GM21737 (cell line): ENCODE measurements around the gene PERP.
"Not testable (repeated sequence)": the region's sequence is repeated elsewhere in the genome, so short reads cannot be mapped to it uniquely, and the experiment has no call there.

Experiments used
- ATAC-seq: cut with Tn5 transposase; IDR thresholded peaks from one replicate; pipeline ENCODE4 v1.9.1; 2021; ENCODE audit warnings: mild to moderate bottlenecking, moderate library complexity; ENCODE audit not compliant: unreplicated experiment

The PERP gene

DNA sequence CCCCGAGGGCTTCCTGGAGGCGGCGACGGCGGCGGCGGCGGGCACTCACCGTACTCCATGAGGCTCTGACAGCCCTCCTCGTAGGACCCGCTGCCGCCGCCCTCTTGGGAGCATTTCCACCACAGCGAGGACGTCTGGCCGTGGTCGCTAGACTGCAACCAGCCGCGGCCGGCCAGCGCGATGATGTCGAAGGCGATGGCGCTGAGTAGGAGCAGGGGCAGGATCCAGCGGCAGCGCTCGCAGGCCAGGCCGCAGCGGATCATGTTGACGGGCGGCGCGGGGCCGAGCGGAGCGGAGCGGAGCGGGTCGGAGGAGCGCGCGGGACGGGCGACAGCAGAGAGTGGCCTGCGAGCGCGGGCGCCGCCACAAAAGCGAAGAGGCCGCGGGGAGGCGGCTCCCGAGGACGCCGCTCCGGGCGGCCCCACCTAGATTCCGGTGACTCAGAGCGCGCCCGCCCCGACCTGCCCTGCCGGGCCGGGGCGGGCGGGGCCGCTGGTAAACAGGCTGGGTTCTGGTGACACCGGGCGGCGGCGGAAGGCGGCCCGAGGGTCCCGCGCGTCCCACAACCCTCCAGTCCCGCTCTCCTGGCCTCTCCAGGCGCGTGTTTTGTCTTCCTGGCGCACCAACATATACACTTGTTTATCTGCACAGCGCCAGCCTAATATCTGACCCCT lies at the start of gene PERP:
Gene PERP (minus strand): TSS at position 342 of the 674 bp plus-strand sequence. CDS start 79 bp downstream, at position 263.
- ATAC-seq = peak; percentile 61

DNA sequence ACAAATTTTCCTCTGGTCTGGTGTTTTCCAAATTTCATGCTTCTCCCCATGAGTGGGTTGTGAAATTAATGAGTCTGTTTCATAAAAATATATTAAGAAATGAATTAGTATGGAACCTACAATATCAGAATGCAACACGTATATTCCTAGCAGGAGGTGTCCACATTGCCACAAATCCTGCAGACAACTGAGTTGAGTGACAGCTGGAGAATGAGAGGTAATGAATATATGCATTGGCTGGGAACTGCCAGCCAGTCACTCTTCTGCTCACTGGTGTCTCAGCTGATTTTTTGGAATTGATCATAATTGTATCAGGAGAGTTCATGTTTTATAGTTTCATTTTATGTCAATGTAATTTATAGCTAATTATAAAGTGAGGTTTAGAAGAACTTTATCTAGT lies 48.2 kb upstream of the PERP start:
- ATAC-seq = no peak

DNA sequence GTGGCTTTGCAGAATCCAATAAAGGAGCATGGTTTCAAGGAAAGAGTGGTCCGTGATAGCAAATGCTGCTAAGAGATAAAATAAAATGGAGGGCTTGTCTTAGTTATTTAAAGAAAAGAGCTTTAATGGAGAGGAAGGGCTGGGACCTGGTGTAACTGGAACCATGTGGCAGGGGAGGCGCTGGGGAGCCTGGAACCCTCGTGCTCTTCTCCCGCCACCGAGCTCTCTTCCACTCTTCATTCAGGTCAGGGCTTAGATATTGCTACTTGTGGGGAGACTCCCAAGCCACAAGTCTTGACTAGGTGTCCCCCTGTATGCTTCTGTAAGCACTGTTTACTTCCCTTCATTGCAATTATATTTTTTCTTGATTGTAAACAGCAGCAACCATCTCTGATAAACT lies 39.3 kb upstream of the PERP start:
- no peak for ATAC-seq

DNA sequence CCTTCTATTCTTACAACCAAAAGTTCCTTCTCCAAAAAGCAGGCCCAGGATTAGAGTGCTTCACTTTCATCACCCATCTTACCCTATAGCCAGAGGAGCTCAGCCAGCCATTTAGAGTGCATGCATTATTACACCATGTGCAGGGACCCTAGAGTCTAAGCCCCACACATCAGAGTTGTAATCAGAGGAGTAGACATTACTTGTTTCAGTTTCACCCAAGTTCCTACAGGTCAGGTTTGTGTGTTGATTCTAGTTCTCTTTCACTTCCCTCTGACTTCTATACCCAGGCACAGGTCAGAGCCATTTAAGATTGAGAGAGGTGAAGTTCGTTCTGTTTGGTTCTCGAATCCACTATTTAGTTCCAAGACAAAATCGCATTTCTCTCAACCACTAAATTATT lies 38.2 kb upstream of the PERP start:
- no peak for ATAC-seq

DNA sequence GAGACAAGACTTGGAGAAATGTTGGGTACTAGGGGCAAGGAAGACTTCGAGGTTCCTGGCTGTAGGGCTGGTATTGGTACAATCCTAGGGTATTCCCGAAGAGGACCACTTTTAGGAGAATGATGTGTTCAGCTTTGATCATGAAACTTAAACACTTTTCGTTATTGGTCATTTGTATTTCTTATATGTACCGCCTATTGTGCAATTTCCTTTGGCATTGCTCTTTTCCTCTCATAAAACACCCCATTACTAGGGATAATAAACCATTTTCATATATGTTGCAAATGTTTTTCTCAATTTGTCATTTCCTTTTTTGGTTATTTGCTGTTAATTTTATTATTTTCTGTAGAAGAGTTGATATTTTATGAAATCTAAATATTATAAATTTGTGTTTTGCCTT lies 35.6 kb upstream of the PERP start:
- no peak for ATAC-seq

DNA sequence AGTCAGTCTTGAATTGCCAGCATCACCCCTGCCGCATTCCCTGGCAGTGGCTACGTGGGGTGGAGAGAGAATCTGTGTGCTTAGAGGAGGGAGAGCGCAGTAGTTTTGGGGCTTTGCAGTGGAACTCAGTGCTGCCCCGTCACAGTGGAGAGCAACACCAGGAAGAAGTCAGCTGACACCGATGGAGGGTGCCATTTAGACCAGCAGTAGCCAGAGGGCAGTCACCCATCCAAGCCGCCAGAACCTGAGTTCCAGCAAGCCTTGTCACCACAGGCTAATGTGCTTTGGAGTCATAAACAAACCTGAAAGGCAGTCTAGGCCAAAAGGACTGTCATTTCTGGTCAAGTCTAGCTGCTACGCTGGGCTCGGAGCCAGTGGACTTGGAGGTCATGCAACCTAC lies 22.0 kb upstream of the PERP start:
- ATAC-seq = no peak

DNA sequence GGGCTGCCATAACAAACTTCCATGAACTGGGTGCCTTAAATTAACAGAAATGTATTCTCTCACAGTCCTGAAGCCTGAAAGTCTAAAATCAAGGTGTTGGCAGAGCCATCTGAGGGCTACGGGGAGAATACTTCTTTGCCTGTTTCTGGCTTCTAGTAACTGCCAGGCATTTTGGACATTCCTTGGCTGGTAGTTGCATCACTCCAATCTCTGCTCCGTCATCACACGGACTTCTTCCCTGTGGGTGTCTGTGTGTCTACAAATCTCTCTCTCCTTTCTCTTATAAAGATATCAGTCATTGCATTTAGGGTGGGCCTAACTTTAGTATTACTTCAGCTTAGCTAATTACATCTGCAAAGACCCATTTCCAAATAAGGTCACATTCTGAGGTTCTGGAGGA lies 20.9 kb upstream of the PERP start:
- no peak for ATAC-seq

DNA sequence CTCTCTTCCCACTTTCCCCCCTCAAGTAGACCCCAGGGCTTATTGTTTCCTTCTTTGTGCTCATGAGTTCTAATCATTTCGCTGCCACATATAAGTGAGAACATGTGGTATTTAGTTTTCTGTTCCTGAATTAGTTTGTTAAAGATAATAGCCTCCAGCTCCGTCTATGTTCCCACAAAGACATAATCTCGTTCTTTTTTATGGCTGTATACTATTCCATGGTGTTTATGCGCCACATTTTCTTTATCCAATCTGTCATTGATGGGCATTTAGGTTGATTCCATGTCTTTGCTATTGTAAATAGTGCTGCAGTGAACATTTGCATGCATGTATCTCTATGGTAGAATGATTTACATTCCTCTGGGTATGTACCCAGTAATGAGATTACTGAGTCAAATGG lies 16.9 kb upstream of the PERP start:
- no peak for ATAC-seq

DNA sequence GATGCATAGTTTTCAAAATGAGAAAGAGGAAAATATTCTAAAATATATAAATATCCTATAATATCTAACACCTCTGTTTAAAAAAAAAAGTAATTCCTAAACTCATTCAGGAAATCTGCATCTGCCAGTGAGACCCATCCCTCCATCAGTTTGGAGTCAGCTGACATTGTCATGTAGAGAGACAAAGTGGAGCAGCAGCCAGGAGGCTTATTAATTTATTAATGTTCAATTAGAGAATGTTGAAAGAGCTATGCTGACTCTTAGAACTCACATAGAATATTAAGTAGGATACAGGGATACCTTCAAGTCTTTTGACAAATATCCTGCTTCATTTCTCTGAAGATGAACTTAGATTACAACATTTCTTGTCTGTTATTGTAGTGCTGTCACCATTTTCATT lies 12.8 kb upstream of the PERP start:
- ATAC-seq = no peak

DNA sequence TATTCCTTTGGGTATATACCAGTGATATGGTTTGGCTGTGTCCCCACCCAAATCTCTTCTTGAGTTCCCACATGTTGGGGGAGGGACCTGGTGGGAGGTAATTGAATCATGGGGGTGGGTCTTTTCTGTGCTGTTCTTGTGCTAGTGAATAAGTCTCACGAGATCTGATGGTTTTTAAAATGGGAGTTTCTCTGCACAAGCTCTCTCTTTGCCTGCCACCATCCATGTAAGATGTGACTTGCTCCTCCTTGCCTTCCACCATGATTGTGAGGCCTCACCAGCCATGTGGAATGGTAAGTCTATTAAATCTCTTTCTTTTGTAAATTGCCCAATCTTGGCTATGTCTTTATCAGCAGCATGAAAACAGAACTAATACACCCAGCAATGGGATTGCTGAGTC lies 12.0 kb upstream of the PERP start:
- not testable (repeated sequence) for ATAC-seq

DNA sequence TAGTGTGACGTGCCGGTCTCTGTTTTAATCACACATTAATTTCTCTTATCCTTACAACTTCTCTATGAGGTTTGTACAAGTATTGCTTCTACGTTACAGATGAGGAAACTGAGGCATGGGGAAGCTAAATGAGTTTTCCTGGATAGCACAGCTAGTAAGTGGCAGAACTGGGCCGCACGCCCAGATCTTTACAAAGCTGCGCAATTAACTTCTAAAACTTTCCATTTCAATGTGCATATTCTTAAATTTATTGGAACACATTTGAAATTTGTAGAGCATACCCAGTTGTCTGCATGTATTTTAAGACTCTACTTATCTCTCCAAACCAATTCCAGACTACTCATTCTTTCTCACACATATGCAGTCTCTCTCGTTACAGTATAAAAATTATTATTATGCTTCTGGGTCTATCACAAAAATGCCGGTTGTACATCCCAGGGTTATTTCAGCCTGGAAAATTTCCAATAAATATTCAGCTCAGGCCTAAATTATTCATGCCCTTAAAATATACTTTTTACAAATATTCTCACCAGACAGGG lies 10.2 kb upstream of the PERP start:
- no peak for ATAC-seq

DNA sequence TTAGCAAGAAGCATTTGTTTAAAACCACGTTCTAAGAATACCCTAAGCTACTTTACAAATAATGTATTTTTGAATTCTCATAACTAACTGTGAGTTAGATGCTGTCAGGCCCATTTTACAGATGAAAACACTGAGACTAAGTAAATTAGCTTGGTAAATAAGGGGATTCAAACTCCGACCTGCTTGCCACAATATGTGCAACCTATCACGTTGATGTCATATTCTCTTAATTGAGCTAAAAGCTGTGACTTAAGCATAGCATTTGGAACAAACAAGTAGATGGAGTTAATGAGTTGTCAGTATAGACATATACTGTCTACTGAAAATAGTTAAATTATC lies 9.4 kb upstream of the PERP start:
- ATAC-seq = no peak

DNA sequence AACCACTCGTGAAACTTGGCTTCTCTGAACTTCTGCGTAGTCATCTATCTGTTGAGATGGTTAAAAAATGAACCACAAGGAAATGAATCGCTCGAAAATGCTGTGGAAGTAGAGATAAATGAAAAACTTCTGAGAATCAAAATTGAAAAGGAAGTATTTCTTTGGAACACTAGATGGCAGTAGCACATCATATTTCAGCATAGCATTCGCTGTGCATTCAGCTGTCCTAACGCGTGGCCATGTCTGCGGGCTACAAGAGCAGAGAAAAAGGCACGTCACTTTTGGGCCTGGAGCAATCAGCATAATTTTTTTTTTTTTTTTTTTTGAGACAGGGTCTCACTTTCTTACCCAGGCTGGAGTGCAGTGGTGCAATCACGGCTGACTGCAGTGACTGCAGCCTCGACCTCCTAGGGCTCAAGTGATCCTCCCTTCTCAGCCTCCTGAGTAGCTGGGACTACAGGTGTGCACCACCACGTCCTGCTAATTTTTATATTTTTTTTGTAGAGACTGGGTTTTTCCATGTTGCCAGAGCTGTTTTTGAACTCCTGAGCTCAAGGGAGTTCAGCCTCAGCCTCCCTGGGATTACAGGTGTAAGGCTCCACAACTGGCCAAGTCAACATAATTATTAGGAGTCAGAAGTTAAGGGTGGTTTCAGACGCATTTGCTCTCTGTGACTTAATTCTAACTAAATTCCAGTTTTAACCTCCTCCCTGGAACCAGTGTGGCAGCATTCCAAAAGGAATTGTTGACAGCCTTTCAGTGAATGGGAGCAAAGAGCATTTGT lies 8.8 kb upstream of the PERP start:
- no peak for ATAC-seq

DNA sequence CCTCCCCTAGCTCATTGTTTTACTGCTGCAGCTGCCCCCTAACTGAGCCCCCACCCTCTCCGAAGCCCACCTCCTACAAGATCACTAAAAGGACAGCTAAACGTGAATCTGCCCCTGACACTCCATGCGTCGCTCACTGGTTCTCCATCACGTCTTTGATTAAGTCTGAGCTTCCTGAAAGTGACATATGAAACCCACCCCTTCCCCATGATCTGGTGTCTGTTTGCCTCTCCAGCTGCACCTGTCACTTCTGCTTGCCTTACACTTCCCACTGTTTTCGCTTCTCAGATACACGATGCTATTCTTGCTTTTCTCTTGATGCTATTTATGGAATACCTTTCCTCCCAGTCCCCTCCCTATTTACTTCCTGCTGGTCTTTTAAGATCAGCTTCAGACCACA lies 8.0 kb upstream of the PERP start:
- ATAC-seq = no peak

DNA sequence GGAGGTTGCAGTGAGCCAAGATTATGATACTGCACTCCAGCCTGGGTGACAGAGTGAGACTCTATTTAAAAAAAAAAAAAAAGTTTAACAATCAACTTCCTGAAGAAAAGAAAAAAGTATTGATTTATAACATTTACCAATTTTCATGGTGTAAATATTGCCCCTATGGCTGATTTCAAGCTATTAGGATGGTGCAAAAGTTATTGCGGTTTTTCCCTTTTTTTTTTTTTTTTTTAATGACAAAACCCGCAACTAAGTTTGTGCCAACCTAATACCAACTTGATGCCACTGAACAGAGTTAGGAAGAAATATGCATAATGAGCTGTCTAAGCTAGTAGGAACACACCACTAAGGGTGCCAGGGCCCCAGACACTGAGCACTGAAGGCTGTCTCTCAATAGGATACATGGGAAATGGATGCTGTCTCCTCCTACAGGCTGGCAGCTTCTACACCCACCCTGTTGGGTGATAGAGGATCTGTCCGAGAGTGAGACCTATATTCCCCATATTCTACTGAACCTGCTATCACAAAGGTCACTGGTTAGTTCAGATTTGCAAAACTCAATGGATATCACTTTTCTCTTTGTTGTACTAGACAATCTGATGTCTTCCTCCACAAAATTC lies 6.5 kb upstream of the PERP start:
- ATAC-seq = no peak

DNA sequence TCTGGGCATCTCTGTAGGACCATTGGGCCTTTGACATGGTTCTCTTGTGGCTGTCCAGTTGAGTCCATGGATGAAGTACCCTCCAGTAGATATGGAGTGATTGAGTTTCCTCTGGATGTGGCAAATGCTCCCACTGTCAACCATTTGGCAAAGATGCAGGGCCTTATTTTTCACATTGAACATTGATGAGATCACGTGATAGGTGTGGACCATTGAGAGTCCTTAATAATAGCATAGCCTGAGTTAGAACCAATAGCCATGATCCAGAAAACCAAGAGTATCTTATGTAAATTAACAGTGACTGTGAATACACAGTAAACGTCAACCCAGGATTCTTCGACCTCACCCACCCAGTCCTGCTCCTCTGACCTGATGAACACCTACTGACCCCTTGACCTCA lies 3.0 kb upstream of the PERP start:
- ATAC-seq = no peak

DNA sequence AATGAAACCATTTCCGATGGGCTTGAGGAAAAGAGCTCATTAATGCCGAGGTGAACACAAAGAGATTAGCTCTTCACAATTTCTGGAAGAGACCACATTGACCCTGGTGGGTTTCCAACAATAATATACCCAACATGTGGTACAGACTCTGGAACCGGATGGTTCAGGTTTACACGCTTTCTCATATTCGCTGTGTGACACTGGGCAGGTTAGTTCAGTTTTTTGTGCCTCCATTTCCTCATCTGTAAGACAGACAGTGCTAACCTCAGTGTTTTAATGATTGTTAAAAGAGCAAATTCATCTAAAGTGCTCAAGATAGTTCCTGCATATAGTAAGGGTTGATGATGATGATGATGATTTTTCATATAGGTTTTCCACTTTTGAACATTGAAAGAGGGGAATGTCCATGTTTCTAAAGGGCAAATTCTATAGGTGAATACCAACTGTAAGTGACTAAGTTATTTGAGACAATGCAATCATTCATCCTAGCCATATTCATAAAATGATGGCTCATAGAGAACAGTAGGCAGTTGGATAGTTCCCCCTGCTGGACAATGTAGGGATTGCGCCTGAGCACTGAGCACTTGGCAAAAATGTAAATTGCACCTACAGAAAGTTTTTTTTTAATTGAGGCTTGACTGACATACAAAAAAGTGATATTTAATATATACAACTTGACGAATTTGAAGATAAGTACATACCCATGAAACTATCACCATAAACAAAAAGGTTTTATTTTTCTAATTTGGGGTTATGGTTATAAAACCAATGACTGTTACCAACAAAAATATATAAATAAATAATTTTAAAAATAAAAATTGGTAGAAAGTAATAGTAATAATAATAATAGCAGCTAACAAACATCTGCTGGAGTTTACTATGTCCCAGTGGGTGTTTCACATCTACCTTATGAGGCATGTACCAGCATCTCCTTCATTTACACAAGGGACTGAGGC lies 2.1 kb upstream of the PERP start:
- no peak for ATAC-seq

DNA sequence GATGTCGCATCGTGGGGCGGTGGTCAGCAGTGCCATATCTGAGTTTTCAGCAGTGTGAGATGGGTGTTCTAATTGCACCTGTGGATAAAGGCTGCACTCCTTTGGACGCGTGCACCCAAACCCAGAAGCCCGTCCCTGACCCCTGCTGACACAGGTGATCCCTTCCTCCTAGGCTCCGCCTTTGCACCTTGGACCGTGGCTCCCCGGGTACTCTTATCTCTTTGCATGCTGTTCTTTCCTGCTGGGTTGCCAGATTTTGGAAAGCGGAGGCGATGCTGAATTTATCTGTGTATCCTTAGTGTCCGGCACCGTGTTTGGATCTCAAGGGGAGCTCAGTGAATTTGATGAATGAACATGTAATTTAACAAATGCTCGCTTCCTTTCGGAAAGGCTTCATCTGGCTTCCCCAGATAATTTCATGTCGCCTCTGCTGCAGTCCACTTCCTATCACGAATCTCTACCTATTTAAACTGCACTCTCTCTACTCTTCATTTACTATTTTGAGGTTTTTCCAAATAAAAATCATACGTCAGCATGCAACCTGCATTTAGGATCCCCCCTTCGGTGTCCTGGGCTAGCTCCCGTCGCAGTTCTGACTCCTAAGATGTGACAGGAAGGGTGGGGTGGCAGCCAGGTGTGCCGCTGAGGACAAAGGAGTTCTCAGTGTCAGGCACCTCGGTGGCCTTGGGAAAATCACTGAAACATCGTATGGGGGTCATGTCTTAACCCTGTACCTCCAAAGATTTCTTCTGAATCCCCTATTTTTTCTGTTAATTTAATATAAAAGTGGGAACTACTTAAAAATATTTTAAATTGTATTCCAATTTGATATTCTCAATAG lies 753 bp upstream of the PERP start:
- ATAC-seq = no peak

DNA sequence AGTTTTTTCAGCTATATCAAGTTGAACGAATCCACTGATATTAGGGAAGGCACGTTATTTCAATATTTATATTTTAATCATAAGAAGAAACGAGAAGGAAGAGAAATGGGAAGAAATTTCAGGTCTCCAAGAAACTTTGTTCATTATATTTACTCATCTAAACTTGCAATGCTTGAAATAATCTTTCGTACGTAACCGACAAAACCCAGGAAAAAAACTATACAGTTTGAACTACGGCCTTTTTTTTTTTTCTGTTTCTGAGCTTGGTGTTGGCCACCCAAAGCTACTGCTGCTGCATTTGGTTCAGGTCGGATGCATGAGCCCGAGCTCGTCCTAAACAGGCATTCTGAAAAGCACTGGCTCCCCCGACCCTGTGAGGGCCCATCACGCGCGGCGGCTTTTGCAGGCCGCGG lies 548 bp downstream of the PERP start:
- ATAC-seq = no peak
